HPDE6-E6E7 (cell line): ENCODE results near the gene ELMO1.

Experiments used
- DNase-seq: peaks from one replicate; pipeline ENCODE4 v3.0.0; 2011; ENCODE audit warnings: missing footprints; ENCODE audit errors: extremely low spot score

Gene ELMO1

GRCh38 chr7:37102518-37103137, 346.0 kb downstream of the ELMO1 start:
- no peak for DNase-seq

- no peak for DNase-seq
Measured at GRCh38 chr7:37100735-37101331, 347.8 kb downstream of the ELMO1 start.

GRCh38 chr7:37098762-37099161, 349.9 kb downstream of the ELMO1 start:
- DNase-seq = no peak

- no peak for DNase-seq
Measured at GRCh38 chr7:37097983-37098382, 350.7 kb downstream of the ELMO1 start.

GRCh38 chr7:37097276-37097675, 351.4 kb downstream of the ELMO1 start:
- DNase-seq = no peak

- DNase-seq = no peak
Measured at GRCh38 chr7:37096341-37096740, 352.3 kb downstream of the ELMO1 start.

- no peak for DNase-seq
Measured at GRCh38 chr7:37095122-37095521, 353.5 kb downstream of the ELMO1 start.

GRCh38 chr7:37093257-37093656, 355.4 kb downstream of the ELMO1 start:
- no peak for DNase-seq

GRCh38 chr7:37092548-37092947, 356.1 kb downstream of the ELMO1 start:
- DNase-seq = no peak

- no peak for DNase-seq
Measured at GRCh38 chr7:37089972-37090371, 358.7 kb downstream of the ELMO1 start.

GRCh38 chr7:37085600-37085999, 363.1 kb downstream of the ELMO1 start:
- DNase-seq = no peak

GRCh38 chr7:37084303-37084702, 364.4 kb downstream of the ELMO1 start:
- DNase-seq = no peak

GRCh38 chr7:37083311-37084096, 365.2 kb downstream of the ELMO1 start:
- no peak for DNase-seq

- no peak for DNase-seq
Measured at GRCh38 chr7:37081436-37081835, 367.2 kb downstream of the ELMO1 start.

GRCh38 chr7:37079420-37079819, 369.2 kb downstream of the ELMO1 start:
- DNase-seq = no peak

GRCh38 chr7:37076668-37077067, 372.0 kb downstream of the ELMO1 start:
- DNase-seq = no peak

- DNase-seq = no peak
Measured at GRCh38 chr7:37074370-37074769, 374.3 kb downstream of the ELMO1 start.

- DNase-seq = no peak
Measured at GRCh38 chr7:37071124-37071523, 377.5 kb downstream of the ELMO1 start.

GRCh38 chr7:37070471-37070870, 378.2 kb downstream of the ELMO1 start:
- DNase-seq = no peak

- no peak for DNase-seq
Measured at GRCh38 chr7:37070031-37070430, 378.6 kb downstream of the ELMO1 start.

GRCh38 chr7:37069336-37069735, 379.3 kb downstream of the ELMO1 start:
- no peak for DNase-seq

- no peak for DNase-seq
Measured at GRCh38 chr7:37068902-37069301, 379.8 kb downstream of the ELMO1 start.

GRCh38 chr7:37068038-37068437, 380.6 kb downstream of the ELMO1 start:
- DNase-seq = no peak
